H9 (cell line): Measurements from ENCODE around the gene SCOC. TPM values are rescaled to one million over a fixed set of nuclear protein-coding genes. Genes with fewer than 3 reads are reported as not detected.

ENCODE experiments used
- DNase-seq: peaks from one replicate; pipeline ENCODE4 v3.0.0-alpha.2; 2017
- H2AFZ ChIP-seq: one replicate; pipeline ENCODE4 v1.6.1; 2013; ENCODE audit warnings: mild to moderate bottlenecking, low read length, control low read depth, moderate library complexity
- H2AK5ac ChIP-seq: 2 replicates; pipeline ENCODE4 v1.6.1; 2013; ENCODE audit warnings: low read length, control low read depth, mixed read lengths; ENCODE audit not compliant: insufficient read length
- H2BK120ac ChIP-seq: one replicate; pipeline ENCODE4 v1.6.1; 2013; ENCODE audit warnings: low read depth, mild to moderate bottlenecking, low read length, control low read depth, inconsistent platforms; ENCODE audit not compliant: poor library complexity, severe bottlenecking
- H2BK12ac ChIP-seq: 2 replicates; pipeline ENCODE4 v1.6.1; 2013; ENCODE audit warnings: low read length, control low read depth, mixed read lengths, low read depth; ENCODE audit not compliant: insufficient read length
- H2BK15ac ChIP-seq: 2 replicates; pipeline ENCODE4 v1.6.1; 2013; ENCODE audit warnings: low read depth, low read length, control low read depth
- H2BK20ac ChIP-seq: one replicate; pipeline ENCODE4 v1.6.1; 2013; ENCODE audit warnings: low read depth, mild to moderate bottlenecking, low read length, control low read depth, inconsistent platforms; ENCODE audit not compliant: poor library complexity, severe bottlenecking
- H2BK5ac ChIP-seq: 2 replicates; pipeline ENCODE4 v1.6.1; 2013; ENCODE audit warnings: low read length, control low read depth, mixed read lengths; ENCODE audit not compliant: insufficient read length
- H3K14ac ChIP-seq: 2 replicates; pipeline ENCODE4 v1.6.1; 2013; ENCODE audit warnings: low read length, control low read depth; ENCODE audit not compliant: insufficient read depth
- H3K18ac ChIP-seq: 2 replicates; pipeline ENCODE4 v1.6.1; 2013; ENCODE audit warnings: low read depth, mild to moderate bottlenecking, mixed read lengths, low read length, control low read depth; ENCODE audit not compliant: insufficient read length
- H3K23ac ChIP-seq: 2 replicates; pipeline ENCODE4 v1.6.1; 2013; ENCODE audit warnings: low read length, control low read depth, mixed read lengths, low read depth; ENCODE audit not compliant: insufficient read length
- H3K23me2 ChIP-seq: 2 replicates; pipeline ENCODE4 v1.6.1; 2013; ENCODE audit warnings: low read depth, mild to moderate bottlenecking, mixed read lengths, low read length, control low read depth; ENCODE audit not compliant: insufficient read length, poor library complexity, severe bottlenecking
- H3K27ac ChIP-seq: 2 replicates; pipeline ENCODE4 v1.5.1; 2013; ENCODE audit warnings: low read length, control low read depth, mixed read lengths, low read depth; ENCODE audit not compliant: insufficient read length
- H3K27me3 ChIP-seq: 2 replicates; pipeline ENCODE4 v1.6.1; 2013; ENCODE audit warnings: low read length, control low read depth, inconsistent platforms; ENCODE audit not compliant: insufficient read depth
- H3K4ac ChIP-seq: 2 replicates; pipeline ENCODE4 v1.6.1; 2013; ENCODE audit warnings: low read depth, mild to moderate bottlenecking, control low read depth, inconsistent platforms, low read length, moderate library complexity
- H3K4me1 ChIP-seq: 2 replicates; pipeline ENCODE4 v1.6.1; 2013; ENCODE audit warnings: low read length, control low read depth, inconsistent platforms; ENCODE audit not compliant: insufficient read depth
- H3K4me2 ChIP-seq: 2 replicates; pipeline ENCODE4 v1.6.1; 2013; ENCODE audit warnings: low read length, control low read depth, mixed read lengths; ENCODE audit not compliant: insufficient read length, insufficient read depth
- H3K56ac ChIP-seq: 2 replicates; pipeline ENCODE4 v1.6.1; 2013; ENCODE audit warnings: low read depth, mild to moderate bottlenecking, mixed read lengths, low read length, control low read depth; ENCODE audit not compliant: insufficient read length
- H3K79me1 ChIP-seq: 2 replicates; pipeline ENCODE4 v1.6.1; 2013; ENCODE audit warnings: low read depth, mild to moderate bottlenecking, moderate library complexity, low read length, control low read depth, inconsistent platforms; ENCODE audit not compliant: insufficient read depth, poor library complexity, severe bottlenecking
- H3K79me2 ChIP-seq: 2 replicates; pipeline ENCODE4 v1.6.1; 2013; ENCODE audit warnings: low read length, control low read depth, inconsistent platforms; ENCODE audit not compliant: insufficient read depth
- H3K9ac ChIP-seq: 2 replicates; pipeline ENCODE4 v1.6.1; 2013; ENCODE audit warnings: low read length, control low read depth, mixed read lengths; ENCODE audit not compliant: insufficient read length; ENCODE audit errors: extremely low read depth
- H3K9me3 ChIP-seq: one replicate; pipeline ENCODE4 v1.6.1; 2013; ENCODE audit warnings: low read depth, low read length, inconsistent platforms; ENCODE audit not compliant: control insufficient read depth
- H3T11ph ChIP-seq: one replicate; pipeline ENCODE4 v1.6.1; 2013; ENCODE audit warnings: mild to moderate bottlenecking, low read length, control low read depth, inconsistent platforms
- H4K20me1 ChIP-seq: one replicate; pipeline ENCODE4 v1.6.1; 2013; ENCODE audit not compliant: control insufficient read depth, insufficient read length, insufficient read depth
- H4K5ac ChIP-seq: 2 replicates; pipeline ENCODE4 v1.6.1; 2013; ENCODE audit warnings: low read depth, mild to moderate bottlenecking, mixed read lengths, low read length, control low read depth; ENCODE audit not compliant: insufficient read length
- H4K8ac ChIP-seq: replicated peaks from 2 replicates; pipeline ENCODE4 v1.6.1; 2013; ENCODE audit warnings: low read length, control low read depth, mixed read lengths, low read depth; ENCODE audit not compliant: insufficient read length
- H4K91ac ChIP-seq: 2 replicates; pipeline ENCODE4 v1.6.1; 2013; ENCODE audit warnings: low read depth, mild to moderate bottlenecking, moderate library complexity, mixed read lengths, low read length, control low read depth; ENCODE audit not compliant: insufficient read length
- H3K27ac Mint-ChIP-seq, 3 experiments: 2 replicates in 2 of 3; 3 replicates in 1 of 3; pipeline ENCODE4 v1.8.0; 2020 to 2021; ENCODE audit warnings: mixed read lengths in 3 of 3, mild to moderate bottlenecking in 1 of 3, moderate library complexity in 1 of 3
- H3K27me3 Mint-ChIP-seq: 2 replicates; pipeline ENCODE4 v1.8.0; 2021; ENCODE audit warnings: low read depth, mild to moderate bottlenecking, moderate library complexity, mixed read lengths
- H3K36me3 Mint-ChIP-seq, 3 experiments: 2 replicates in 2 of 3; 3 replicates in 1 of 3; pipeline ENCODE4 v1.8.0; 2020 to 2021; ENCODE audit warnings: low read depth in 3 of 3, mixed read lengths in 3 of 3; ENCODE audit not compliant: insufficient read depth in 1 of 3
- H3K4me1 Mint-ChIP-seq, 2 experiments: 2 replicates each; pipeline ENCODE4 v1.8.0; 2020; ENCODE audit warnings: mixed read lengths in 2 of 2
- H3K4me3 Mint-ChIP-seq, 2 experiments: 2 replicates in 1 of 2; 3 replicates in 1 of 2; pipeline ENCODE4 v1.8.0; 2020 to 2021; ENCODE audit warnings: mild to moderate bottlenecking in 2 of 2, mixed read lengths in 2 of 2, moderate library complexity in 1 of 2
- H3K9me3 Mint-ChIP-seq, 2 experiments: 2 replicates in 1 of 2; 3 replicates in 1 of 2; pipeline ENCODE4 v1.8.0; 2020; ENCODE audit warnings: mild to moderate bottlenecking in 2 of 2, mixed read lengths in 2 of 2, moderate library complexity in 1 of 2
- CTCF ChIP-seq: fragments of 200-600 bp; sonication (generic); conservative IDR thresholded peaks from 3 replicates; pipeline ENCODE4 v1.8.0; 2021; ENCODE audit warnings: antibody characterized with exemption, mild to moderate bottlenecking
- WGBS: extraction: QIAGEN DNeasy Blood & Tissue Kit; methylation state at CpG from one replicate; pipeline ENCODE4 v1.1.7; 2013; ENCODE audit warnings: missing lambda C conversion rate, low lambda C conversion rate, mixed read lengths; ENCODE audit not compliant: insufficient read length; ENCODE audit errors: extremely low coverage; 5-methylcytosine and 5-hydroxymethylcytosine counted together
- total RNA-seq: library from RNA; stranded (reverse); gene quantifications from 2 replicates; pipeline ENCODE4 v1.2.1, GENCODE V29; 2021

The SCOC gene
- total RNA-seq, 1 experiment from 2014 or later = 29.4 TPM

- H3K9me3 Mint-ChIP-seq = no peaks in the 10 kb centered on the region
- Histone ChIP-seq H3K9ac (no peak overlapping the region), H4K91ac (no peak overlapping the region), H2BK20ac (no peak overlapping the region), H2BK12ac (no peak overlapping the region), H2BK120ac (no peak overlapping the region), H2AK5ac (no peak overlapping the region), H3K79me2 (no peaks in the 10 kb centered on the region), H3K79me1 (no peaks in the 10 kb centered on the region), H2BK15ac (no peak overlapping the region), H3K27ac (no peak overlapping the region), H4K8ac (no peak overlapping the region), H3K18ac (no peak overlapping the region), H2BK5ac (no peak overlapping the region), H3K23me2 (no peaks in the 10 kb centered on the region), H3K4me1 (no peaks in the 10 kb centered on the region), H3K56ac (no peak overlapping the region), H3K23ac (no peak overlapping the region), H2AFZ (no peak overlapping the region), H3K27me3 (no peaks in the 10 kb centered on the region), H3K4ac (no peak overlapping the region), H3K14ac (no peak overlapping the region), H3K9me3 (no peaks in the 10 kb centered on the region), H3T11ph (no peak overlapping the region), H4K20me1 (no peaks in the 10 kb centered on the region), H4K5ac (no peak overlapping the region), H3K4me2 (no peak overlapping the region)
- H3K36me3 Mint-ChIP-seq = no peaks in the 10 kb centered on the region
- no peak overlapping the region for H3K27ac Mint-ChIP-seq
- H3K27me3 Mint-ChIP-seq = peaks cover 7% of the 10 kb centered on the region
- no peak for DNase-seq
- no CpG with 5 or more reads among the region's 1 CpG for WGBS
- H3K4me3 Mint-ChIP-seq = no peak overlapping the region
- no peaks in the 10 kb centered on the region for H3K4me1 Mint-ChIP-seq
- TF ChIP-seq CTCF = no peak
Observed at GRCh38 chr4:140358281-140358680, 15.2 kb upstream of the SCOC start.
